ENCODE data around the gene ARF1.

DNA sequence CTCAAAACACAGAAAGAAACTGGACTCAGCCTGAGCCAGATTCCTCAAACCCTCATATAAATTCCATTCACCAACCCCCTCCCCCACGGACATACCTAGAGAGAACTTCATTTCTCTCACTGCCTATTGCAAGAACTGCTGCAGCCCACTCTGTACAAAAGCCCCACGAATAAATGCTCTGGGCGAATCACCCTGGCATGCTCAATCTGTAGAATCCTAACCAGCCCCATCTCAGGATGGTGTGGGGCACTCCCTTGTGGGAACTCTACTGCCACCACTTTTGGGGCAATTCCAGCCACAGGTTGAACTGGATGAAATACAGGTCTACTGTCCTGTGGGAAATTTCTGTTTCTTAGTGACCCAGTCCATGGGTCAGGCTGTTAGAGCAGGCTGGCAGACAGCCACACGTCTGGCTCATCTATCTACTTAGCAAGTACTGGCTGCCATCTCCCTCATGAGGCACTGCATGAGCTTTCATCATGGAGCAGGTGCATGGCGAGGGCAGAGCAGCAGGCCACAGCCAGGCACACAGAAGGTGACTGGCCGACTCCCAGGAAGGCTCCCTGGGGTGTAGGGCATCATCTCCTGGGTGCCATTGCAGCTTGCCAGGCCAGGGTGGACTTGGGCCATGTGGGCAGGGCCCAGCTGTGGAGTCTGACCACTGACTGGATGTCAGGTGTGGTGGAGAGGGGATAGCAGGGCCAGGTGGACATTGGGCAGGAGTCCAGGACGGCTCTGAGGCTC lies 22.2 kb downstream of the ARF1 start:
- TF ChIP-seq, protein P1, sequence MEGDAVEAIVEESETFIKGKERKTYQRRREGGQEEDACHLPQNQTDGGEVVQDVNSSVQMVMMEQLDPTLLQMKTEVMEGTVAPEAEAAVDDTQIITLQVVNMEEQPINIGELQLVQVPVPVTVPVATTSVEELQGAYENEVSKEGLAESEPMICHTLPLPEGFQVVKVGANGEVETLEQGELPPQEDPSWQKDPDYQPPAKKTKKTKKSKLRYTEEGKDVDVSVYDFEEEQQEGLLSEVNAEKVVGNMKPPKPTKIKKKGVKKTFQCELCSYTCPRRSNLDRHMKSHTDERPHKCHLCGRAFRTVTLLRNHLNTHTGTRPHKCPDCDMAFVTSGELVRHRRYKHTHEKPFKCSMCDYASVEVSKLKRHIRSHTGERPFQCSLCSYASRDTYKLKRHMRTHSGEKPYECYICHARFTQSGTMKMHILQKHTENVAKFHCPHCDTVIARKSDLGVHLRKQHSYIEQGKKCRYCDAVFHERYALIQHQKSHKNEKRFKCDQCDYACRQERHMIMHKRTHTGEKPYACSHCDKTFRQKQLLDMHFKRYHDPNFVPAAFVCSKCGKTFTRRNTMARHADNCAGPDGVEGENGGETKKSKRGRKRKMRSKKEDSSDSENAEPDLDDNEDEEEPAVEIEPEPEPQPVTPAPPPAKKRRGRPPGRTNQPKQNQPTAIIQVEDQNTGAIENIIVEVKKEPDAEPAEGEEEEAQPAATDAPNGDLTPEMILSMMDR (conservative IDR thresholded peaks at IDR 0.05 in 1 of 2, IDR thresholded peaks at IDR 0.05 in 1 of 2; ENCODE audit: extremely low read depth in 1 of 2, insufficient read depth in 1 of 2, low read depth in 1 of 2, low read length in 2 of 2): no peak
- TF ChIP-seq EZH2 (IDR thresholded peaks at IDR 0.05; ENCODE audit: borderline replicate concordance, low read length): no peak
